IMR-90 (cell line): ENCODE data around the gene TRIM25. TPM values are rescaled to one million over a fixed set of nuclear protein-coding genes. Genes with fewer than 3 reads are reported as not detected.

Experiments
- ATAC-seq: fragments of 200-7000 bp; cut with Tn5 transposase; 2 replicates; pipeline ENCODE4 v1.9.1; 2020; ENCODE audit warnings: low read depth, mild to moderate bottlenecking, moderate library complexity
- BruUV-seq: library from RNA; stranded (reverse); fragments of 400-500 nt; replicated peaks from 2 replicates; lab custom pipeline; 2021; lab: Mats Ljungman, UMichigan
- CTCF ChIA-PET: fragments of 300-600 bp; formaldehyde crosslinking; extraction: SDS; loops from one replicate; lab custom pipeline; 2021; ENCODE audit warnings: antibody characterized with exemption; lab: Yijun Ruan, JAX
- POLR2A ChIA-PET: fragments of 300-600 bp; sonication (Branson Sonifier 250); formaldehyde crosslinking; loops from one replicate; lab custom pipeline; 2022; ENCODE audit warnings: antibody characterized with exemption; ENCODE audit not compliant: unreplicated experiment; lab: Charles Lee
- DNase-seq: peaks from one replicate; pipeline ENCODE4 v3.0.0; 2013
- H2AFZ ChIP-seq: replicated peaks from 2 replicates; pipeline ENCODE3; 2013; ENCODE audit warnings: low read length, mild to moderate bottlenecking; ENCODE audit not compliant: poor library complexity
- H2AK5ac ChIP-seq: 2 replicates; pipeline ENCODE4 v1.6.1; 2013; ENCODE audit warnings: low read depth, low read length, inconsistent platforms
- H2AK9ac ChIP-seq: replicated peaks from 2 replicates; pipeline ENCODE3; 2013; ENCODE audit warnings: mild to moderate bottlenecking, low read depth, low read length, moderate library complexity; ENCODE audit not compliant: poor library complexity
- H2BK120ac ChIP-seq: 2 replicates; pipeline ENCODE4 v1.6.1; 2013; ENCODE audit warnings: low read depth, low read length, inconsistent platforms
- H2BK15ac ChIP-seq: 3 replicates; pipeline ENCODE4 v1.6.1; 2013; ENCODE audit warnings: low read depth, low read length, inconsistent platforms
- H2BK20ac ChIP-seq: 2 replicates; pipeline ENCODE4 v1.6.1; 2013; ENCODE audit warnings: low read depth, mild to moderate bottlenecking, inconsistent platforms, low read length, moderate library complexity
- H2BK5ac ChIP-seq: 2 replicates; pipeline ENCODE4 v1.6.1; 2013; ENCODE audit warnings: mild to moderate bottlenecking, low read depth, low read length, inconsistent platforms; ENCODE audit not compliant: poor library complexity, severe bottlenecking
- H3K14ac ChIP-seq: replicated peaks from 2 replicates; pipeline ENCODE4 v1.6.1; 2013; ENCODE audit warnings: low read depth, low read length, inconsistent platforms
- H3K18ac ChIP-seq: 2 replicates; pipeline ENCODE4 v1.6.1; 2013; ENCODE audit warnings: low read depth, low read length, control low read depth
- H3K23ac ChIP-seq: 2 replicates; pipeline ENCODE4 v1.6.1; 2013; ENCODE audit warnings: low read depth, low read length, inconsistent platforms
- H3K27ac ChIP-seq: 2 replicates; pipeline ENCODE4 v1.5.1; 2013; ENCODE audit warnings: mild to moderate bottlenecking, control low read depth, low read length; ENCODE audit not compliant: insufficient read depth
- H3K27me3 ChIP-seq: 2 replicates; pipeline ENCODE4 v1.6.1; 2013; ENCODE audit warnings: low read length; ENCODE audit not compliant: control insufficient read depth, insufficient read depth
- H3K36me3 ChIP-seq: 2 replicates; pipeline ENCODE4 v1.6.1; 2013; ENCODE audit warnings: low read length, mixed read lengths; ENCODE audit not compliant: control insufficient read depth, insufficient read depth
- H3K4ac ChIP-seq: 2 replicates; pipeline ENCODE4 v1.6.1; 2013; ENCODE audit warnings: low read depth, low read length, inconsistent platforms
- H3K4me1 ChIP-seq: 2 replicates; pipeline ENCODE4 v1.6.1; 2013; ENCODE audit warnings: low read length, mixed read lengths; ENCODE audit not compliant: control insufficient read depth, insufficient read depth
- H3K4me2 ChIP-seq: 2 replicates; pipeline ENCODE4 v1.6.1; 2013; ENCODE audit warnings: low read depth, mild to moderate bottlenecking, control low read depth, low read length, moderate library complexity
- H3K4me3 ChIP-seq: 2 replicates; pipeline ENCODE4 v1.5.1; 2013; ENCODE audit warnings: low read depth, mild to moderate bottlenecking, control low read depth, low read length, moderate library complexity; ENCODE audit not compliant: insufficient read depth
- H3K56ac ChIP-seq: 2 replicates; pipeline ENCODE4 v1.6.1; 2013; ENCODE audit warnings: low read length, inconsistent platforms; ENCODE audit not compliant: insufficient read depth; ENCODE audit errors: extremely low read depth
- H3K79me1 ChIP-seq, 2 experiments: 2 replicates each; pipeline ENCODE4 v1.6.1; 2013; ENCODE audit warnings: low read length in 2 of 2, inconsistent platforms in 1 of 2, low read depth in 1 of 2
- H3K9ac ChIP-seq: 2 replicates; pipeline ENCODE4 v1.6.1; 2013; ENCODE audit warnings: low read depth, low read length, control low read depth
- H3K9me1 ChIP-seq: 2 replicates; pipeline ENCODE4 v1.6.1; 2013; ENCODE audit warnings: low read length, inconsistent platforms; ENCODE audit not compliant: insufficient read depth
- H3K9me3 ChIP-seq: 2 replicates; pipeline ENCODE4 v1.6.1; 2013; ENCODE audit warnings: low read length; ENCODE audit not compliant: control insufficient read depth, insufficient read depth
- H4K20me1 ChIP-seq: 2 replicates; pipeline ENCODE4 v1.6.1; 2013; ENCODE audit warnings: low read length, inconsistent platforms; ENCODE audit not compliant: insufficient read depth
- H4K5ac ChIP-seq: 2 replicates; pipeline ENCODE4 v1.6.1; 2013; ENCODE audit warnings: mild to moderate bottlenecking, low read depth, low read length, control low read depth
- H4K8ac ChIP-seq, 2 experiments: 2 replicates each; pipeline ENCODE4 v1.6.1; 2013; ENCODE audit warnings: low read depth in 2 of 2, low read length in 2 of 2, control low read depth in 1 of 2, inconsistent platforms in 1 of 2
- H4K91ac ChIP-seq: 2 replicates; pipeline ENCODE4 v1.6.1; 2013; ENCODE audit warnings: low read depth, low read length, inconsistent platforms; ENCODE audit not compliant: insufficient read depth
- BHLHE40 ChIP-seq: fragments of 150-350 bp; IDR thresholded peaks from 2 replicates; pipeline ENCODE4 v1.6.1; 2016; ENCODE audit warnings: mild to moderate bottlenecking, low read depth, low read length
- CEBPB ChIP-seq: IDR thresholded peaks from 2 replicates; pipeline ENCODE4 v1.6.1; 2012; ENCODE audit warnings: low read depth, low read length, improper control_type of control experiment
- CHD1 ChIP-seq: IDR thresholded peaks from 2 replicates; pipeline ENCODE4 v1.6.1; 2012; ENCODE audit warnings: low read depth, low read length, improper control_type of control experiment
- ELK1 ChIP-seq: fragments of 150-350 bp; IDR thresholded peaks from 2 replicates; pipeline ENCODE4 v1.6.1; 2016; ENCODE audit warnings: low read depth, mild to moderate bottlenecking, low read length, moderate library complexity, borderline replicate concordance
- FOS ChIP-seq: fragments of 150-350 bp; IDR thresholded peaks from 2 replicates; pipeline ENCODE4 v1.6.1; 2016; ENCODE audit warnings: low read depth, low read length
- MAFK ChIP-seq: IDR thresholded peaks from 2 replicates; pipeline ENCODE4 v1.6.1; 2012; ENCODE audit warnings: low read depth, low read length, improper control_type of control experiment
- MAZ ChIP-seq: IDR thresholded peaks from 2 replicates; pipeline ENCODE4 v1.6.1; 2012; ENCODE audit warnings: low read depth, mild to moderate bottlenecking, low read length, improper control_type of control experiment, moderate library complexity, borderline replicate concordance
- MXI1 ChIP-seq: IDR thresholded peaks from 2 replicates; pipeline ENCODE4 v1.6.1; 2012; ENCODE audit warnings: low read depth, mild to moderate bottlenecking, low read length, moderate library complexity, borderline replicate concordance
- NFE2L2 ChIP-seq: fragments of 150-350 bp; IDR thresholded peaks from 2 replicates; pipeline ENCODE4 v1.6.1; 2016; ENCODE audit warnings: low read depth, mild to moderate bottlenecking, low read length
- POLR2A ChIP-seq: IDR thresholded peaks from 2 replicates; pipeline ENCODE4 v1.6.1; 2012; ENCODE audit warnings: mild to moderate bottlenecking, low read depth, low read length
- RAD21 ChIP-seq: IDR thresholded peaks from 2 replicates; pipeline ENCODE4 v1.6.1; 2012; ENCODE audit warnings: low read length, improper control_type of control experiment
- RCOR1 ChIP-seq: IDR thresholded peaks from 2 replicates; pipeline ENCODE4 v1.6.1; 2012; ENCODE audit warnings: mild to moderate bottlenecking, low read length, improper control_type of control experiment; ENCODE audit not compliant: insufficient replicate concordance
- RFX5 ChIP-seq: IDR thresholded peaks from 2 replicates; pipeline ENCODE4 v1.8.0; 2012; ENCODE audit warnings: low read depth, mild to moderate bottlenecking, low read length, moderate library complexity
- SMC3 ChIP-seq: fragments of 150-350 bp; IDR thresholded peaks from 2 replicates; pipeline ENCODE4 v1.6.1; 2016; ENCODE audit warnings: low read depth, mild to moderate bottlenecking, antibody characterized with exemption, low read length, moderate library complexity
- USF2 ChIP-seq: fragments of 150-350 bp; IDR thresholded peaks from 2 replicates; pipeline ENCODE4 v1.6.1; 2017; ENCODE audit warnings: mild to moderate bottlenecking, antibody characterized with exemption, low read length, low read depth
- whole genome bisulfite sequencing, 2 experiments: methylation state at CpG; one replicate each; pipeline versions ENCODE4 v1.1.5 to v1.1.7; 2013; ENCODE audit warnings: missing lambda C conversion rate in 2 of 2; ENCODE audit not compliant: insufficient read length in 1 of 2; ENCODE audit errors: extremely low coverage in 2 of 2; 5-methylcytosine and 5-hydroxymethylcytosine counted together
- dilution Hi-C: fragments of 300-500 bp; cut with HindIII; formaldehyde crosslinking; loops from one replicate; pipeline ENCODE4 v1.14.3; 2018; ENCODE audit warnings: low sequenced_read_pairs; ENCODE audit not compliant: unreplicated experiment
- in situ Hi-C: fragments of 300-500 bp; cut with MboI; formaldehyde crosslinking; loops from 3 replicates; pipeline ENCODE4 v1.14.3; 2019; ENCODE audit warnings: low sequenced_read_pairs, inconsistent platforms, mixed read lengths
- intact Hi-C: fragments of 100-400 bp; cut with micrococcal nuclease; formaldehyde crosslinking; loops from 2 replicates; pipeline ENCODE4 v1.10.0; 2022
- polyA plus RNA-seq, 3 experiments: library from polyadenylated mRNA; depleted of rRNA; stranded (reverse); fragments of >200 nt; gene quantifications; 2 replicates each; pipeline ENCODE4 v1.2.3, GENCODE V29; 2012; ENCODE audit warnings: low replicate concordance in 1 of 3
- total RNA-seq: library from RNA; depleted of rRNA; stranded (reverse); fragments of >200 nt; gene quantifications from 2 replicates; pipeline ENCODE4 v1.2.3, GENCODE V29; 2012

Gene TRIM25
- total and polyA plus RNA-seq, 2 of the 4 experiments (the other 2 are of a cell fraction), result 25.5 to 27.5 TPM

GRCh38 chr17:56896217-56896967 lies 17.5 kb downstream of the TRIM25 start:
- H3K4ac ChIP-seq, result no peak overlapping the region
- peaks cover 10% of the 10 kb centered on the region; the same call in 1 of the 2 replicates for H3K9me1 ChIP-seq
- H3K23ac ChIP-seq, result no peak overlapping the region
- H3K36me3 ChIP-seq, result peaks cover 67% of the 10 kb centered on the region
- no peak overlapping the region for H4K91ac ChIP-seq
- no peak overlapping the region for H3K18ac ChIP-seq
- H2BK120ac ChIP-seq, result no peak overlapping the region
- H3K4me1 ChIP-seq, result no peaks in the 10 kb centered on the region
- H2BK15ac ChIP-seq, result no peak overlapping the region
- no peak overlapping the region for H2BK20ac ChIP-seq
- no peaks in the 10 kb centered on the region for H3K27me3 ChIP-seq
- H3K4me2 ChIP-seq, result no peak overlapping the region
- H3K14ac ChIP-seq, result no peak overlapping the region
- H3K56ac ChIP-seq, result no peak overlapping the region
- H3K9ac ChIP-seq, result no peak overlapping the region
- no peak overlapping the region for H2AFZ ChIP-seq
- dilution Hi-C loops (no loop called here), intact Hi-C loops (no loop called here), in situ Hi-C loops (no loop called here)
- 0 out of 2 replicates have a peak, but pooled peaks cover 3% of the 10 kb centered on the region for H4K20me1 ChIP-seq
- ATAC-seq (no peak), DNase-seq (no peak)
- CTCF ChIA-PET, result interaction anchor here (0.6 to 0.7 kb wide), 2 partner anchors 9 to 1960 kb away, joined by 6 to 8 read pairs; no protein-coding TSS in a partner anchor
- H2AK5ac ChIP-seq, result no peak overlapping the region
- no CpG with 5 or more reads among the region's 3 CpGs for WGBS, 2 experiments
- H2AK9ac ChIP-seq, result no peak overlapping the region
- H3K79me1 ChIP-seq, result peaks cover 13 to 14% of the 10 kb centered on the region in 2 experiments
- no peak overlapping the region for H4K5ac ChIP-seq
- H3K9me3 ChIP-seq, result no peaks in the 10 kb centered on the region
- H4K8ac ChIP-seq, result no peak overlapping the region
- no peak overlapping the region for H3K27ac ChIP-seq
- no peak overlapping the region for H2BK5ac ChIP-seq
- POLR2A ChIA-PET, result no interaction called here
- BruUV-seq, result no TSS peak
- no peak overlapping the region for H3K4me3 ChIP-seq
- no peak for TF ChIP-seq RCOR1
- no peak for TF ChIP-seq POLR2A
- TF ChIP-seq ELK1, result no peak
- TF ChIP-seq NFE2L2, result no peak
- TF ChIP-seq FOS, result no peak
- TF ChIP-seq USF2, result no peak
- no peak for TF ChIP-seq RAD21
- no peak for TF ChIP-seq SMC3
- no peak for TF ChIP-seq MAZ
- TF ChIP-seq CHD1, result no peak
- no peak for TF ChIP-seq MAFK
- no peak for TF ChIP-seq BHLHE40
- no peak for TF ChIP-seq MXI1
- TF ChIP-seq CEBPB, result no peak
- TF ChIP-seq RFX5, result no peak
